Measurements from ENCODE around the gene TNFRSF17.
"Not testable (repeated sequence)": the region's sequence is repeated elsewhere in the genome, so short reads cannot be mapped to it uniquely, and the experiment has no call there.

Gene TNFRSF17

GRCh38 chr16:11964761-11965551, at the start of gene TNFRSF17:
TSS of gene TNFRSF17 (plus strand) at chr16:11965210. CDS start at chr16:11965325, 115 bp downstream.
- DNase-seq: no peak
- intact Hi-C loops (cut with DNase I): no loop called here

GRCh38 chr16:11915644-11916523, 49.1 kb upstream of the TNFRSF17 start, which contains the start of gene GSPT1:
TSS of gene GSPT1 (minus strand) at chr16:11915956. CDS start at chr16:11915720, 236 bp downstream.
- intact Hi-C loops (cut with DNase I): loop anchor here (1.0 to 10.0 kb wide), 2 partner anchors 59 to 65 kb away; partner anchors contain the start of genes RSL1D1 and SNX29

GRCh38 chr16:11916524-11917285, 48.3 kb upstream of the TNFRSF17 start:
- peak in 2 of 10 donors; percentile 3 to 16 for DNase-seq
- intact Hi-C loops (cut with DNase I): loop anchor here (1.0 to 10.0 kb wide), 2 partner anchors 58 to 65 kb away; partner anchors contain the start of genes RSL1D1 and SNX29

More at GRCh38 chr16:11915644-11916523, 49.1 kb upstream of the TNFRSF17 start, which contains the start of gene GSPT1:
- DNase-seq: peak; percentile 98 to 100 (median 98)

GRCh38 chr16:11924046-11924445, 41.0 kb upstream of the TNFRSF17 start:
- intact Hi-C loops (cut with DNase I): not testable (repeated sequence)
- peak in 1 of 10 donors; percentile 76 for DNase-seq

GRCh38 chr16:11927350-11927749, 37.7 kb upstream of the TNFRSF17 start:
- intact Hi-C loops (cut with DNase I); DNase-seq: not testable (repeated sequence)

- DNase-seq; intact Hi-C loops (cut with DNase I): not testable (repeated sequence)
These were observed 23.1 kb upstream of the TNFRSF17 start, which contains the start of gene NPIPB2 for GRCh38 chr16:11941945-11942344. TSS of gene NPIPB2 (minus strand) at chr16:11942045. CDS start at chr16:11942045, 0 bp downstream.

- intact Hi-C loops (cut with DNase I): no loop called here
These were observed 18.6 kb upstream of the TNFRSF17 start for GRCh38 chr16:11946433-11946832.

GRCh38 chr16:11948819-11949218, 16.2 kb upstream of the TNFRSF17 start:
- DNase-seq: no peak
- intact Hi-C loops (cut with DNase I): loop anchor here (1.0 kb wide), 1 partner anchor 119 kb away; no protein-coding TSS in a partner anchor

More at GRCh38 chr16:11946433-11946832, 18.6 kb upstream of the TNFRSF17 start:
- no peak for DNase-seq

GRCh38 chr16:11949527-11949926, 15.5 kb upstream of the TNFRSF17 start:
- intact Hi-C loops (cut with DNase I): loop anchor here (1.0 kb wide), 1 partner anchor 119 kb away; no protein-coding TSS in a partner anchor
- peak in 4 of 10 donors; percentile 30 to 48 (median 38) for DNase-seq

- intact Hi-C loops (cut with DNase I): no loop called here
- no peak for DNase-seq
These were observed 14.6 kb upstream of the TNFRSF17 start for GRCh38 chr16:11950388-11950787.

GRCh38 chr16:11953576-11953975, 11.4 kb upstream of the TNFRSF17 start:
- DNase-seq: peak in 1 of 10 donors; percentile 10
- intact Hi-C loops (cut with DNase I): not testable (repeated sequence)

- intact Hi-C loops (cut with DNase I): no loop called here
- no peak for DNase-seq
These were observed 9.3 kb upstream of the TNFRSF17 start for GRCh38 chr16:11955713-11956123.

- DNase-seq: no peak
- intact Hi-C loops (cut with DNase I): no loop called here
These were observed 8.5 kb upstream of the TNFRSF17 start for GRCh38 chr16:11956558-11956957.

- intact Hi-C loops (cut with DNase I): no loop called here
- DNase-seq: no peak
These were observed 7.2 kb upstream of the TNFRSF17 start for GRCh38 chr16:11957591-11958395.

- DNase-seq; intact Hi-C loops (cut with DNase I): not testable (repeated sequence)
These were observed 2.6 kb upstream of the TNFRSF17 start for GRCh38 chr16:11962457-11962856.

GRCh38 chr16:11962978-11963377, 2.0 kb upstream of the TNFRSF17 start:
- DNase-seq; intact Hi-C loops (cut with DNase I): not testable (repeated sequence)

GRCh38 chr16:11963706-11964105, 1.3 kb upstream of the TNFRSF17 start:
- no peak for DNase-seq
- intact Hi-C loops (cut with DNase I): no loop called here

GRCh38 chr16:11966173-11966572, 1.2 kb downstream of the TNFRSF17 start:
- DNase-seq: no peak
- intact Hi-C loops (cut with DNase I): no loop called here
